ENCODE results near the gene MMD. TPM values are rescaled to one million over a fixed set of nuclear protein-coding genes. Genes with fewer than 3 reads are reported as not detected.

The MMD gene
- total and polyA plus RNA-seq, 2 of the 13 experiments (the other 11 are each of a cell fraction or from before 2014, with no cell fraction given) = 121 to 225 TPM

DNA sequence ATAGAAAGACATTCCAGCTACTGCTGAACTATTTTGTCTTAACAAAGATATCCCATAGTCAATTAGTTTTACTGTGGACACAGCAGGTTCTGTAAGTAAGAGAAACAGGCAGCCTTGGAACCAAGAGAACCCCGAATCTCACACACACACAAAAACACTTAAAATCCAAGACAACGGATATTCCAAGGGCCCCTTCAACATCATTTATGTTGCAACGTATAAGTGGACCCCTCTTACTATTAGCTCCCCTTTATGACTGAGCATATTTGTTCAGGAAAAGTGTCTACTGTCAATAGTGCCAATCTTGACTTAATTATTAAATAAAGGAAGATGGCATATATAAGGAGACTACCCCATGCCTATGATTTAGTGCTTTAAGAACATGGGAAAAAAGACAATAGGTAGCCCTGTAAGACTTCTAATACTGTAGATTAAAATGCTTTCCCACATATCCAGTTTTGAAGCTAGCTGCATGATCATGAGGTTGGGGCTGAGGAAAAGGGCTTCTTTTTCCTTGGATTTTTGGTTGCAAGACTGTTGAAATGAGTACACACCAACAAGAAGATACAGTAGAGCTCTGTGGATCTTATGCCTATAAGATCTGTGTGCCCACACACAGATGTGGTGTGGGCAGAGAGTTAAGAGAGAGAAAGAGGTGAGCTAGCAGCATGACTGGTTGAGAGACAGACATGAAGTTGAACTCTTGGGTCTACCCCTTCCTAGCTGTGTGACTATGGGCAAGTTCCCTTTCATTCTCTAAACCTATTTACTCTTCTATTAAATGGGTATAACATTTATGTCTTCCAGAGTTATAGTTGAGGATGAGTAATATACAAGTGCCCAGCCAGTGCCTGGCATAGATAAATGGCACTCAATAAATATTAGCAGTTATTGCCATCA is 3.0 kb downstream of the MMD start (continued):
- TF ChIP-seq NR2F6 (IDR thresholded peaks at IDR 0.05) (no peak), NR2F6 (CRISPR knock-in tag; IDR thresholded peaks at IDR 0.05) (0 out of 2 replicates have a peak, but pooled peaks have one; percentile 0), GLI4 (CRISPR knock-in tag; IDR thresholded peaks at IDR 0.05; ENCODE audit: borderline replicate concordance) (0 out of 2 replicates have a peak, but pooled peaks have one; percentile 12), ZNF383 (CRISPR knock-in tag; IDR thresholded peaks at IDR 0.05; ENCODE audit: borderline replicate concordance) (no peak), HNF4A (CRISPR knock-in tag; IDR thresholded peaks at IDR 0.05) (no peak), ZFP90 (CRISPR knock-in tag; IDR thresholded peaks at IDR 0.05; ENCODE audit: borderline replicate concordance) (0 out of 2 replicates have a peak, but pooled peaks have one; percentile 31), REL (CRISPR knock-in tag; conservative IDR thresholded peaks at IDR 0.05) (no peak), ZKSCAN1 (IDR thresholded peaks at IDR 0.05; ENCODE audit: low read length) (no peak), RAD21 (CRISPR knock-in tag; IDR thresholded peaks at IDR 0.05) (no peak), MAFK (conservative IDR thresholded peaks at IDR 0.05 in 1 of 2, IDR thresholded peaks at IDR 0.05 in 1 of 2; ENCODE audit: low read length in 2 of 2) (no peak), ELF1 (CRISPR knock-in tag; IDR thresholded peaks at IDR 0.05) (no peak), BORCS8-MEF2B (CRISPR knock-in tag; IDR thresholded peaks at IDR 0.05) (no peak), ZNF777 (CRISPR knock-in tag; IDR thresholded peaks at IDR 0.05) (no peak), NFYC (CRISPR knock-in tag; IDR thresholded peaks at IDR 0.05) (0 out of 2 replicates have a peak, but pooled peaks have one; percentile 7), ZNF484 (CRISPR knock-in tag; IDR thresholded peaks at IDR 0.05; ENCODE audit: borderline replicate concordance, low read depth) (no peak), ZNF335 (CRISPR knock-in tag; IDR thresholded peaks at IDR 0.05) (no peak)
- TF ChIP-seq, protein P1, sequence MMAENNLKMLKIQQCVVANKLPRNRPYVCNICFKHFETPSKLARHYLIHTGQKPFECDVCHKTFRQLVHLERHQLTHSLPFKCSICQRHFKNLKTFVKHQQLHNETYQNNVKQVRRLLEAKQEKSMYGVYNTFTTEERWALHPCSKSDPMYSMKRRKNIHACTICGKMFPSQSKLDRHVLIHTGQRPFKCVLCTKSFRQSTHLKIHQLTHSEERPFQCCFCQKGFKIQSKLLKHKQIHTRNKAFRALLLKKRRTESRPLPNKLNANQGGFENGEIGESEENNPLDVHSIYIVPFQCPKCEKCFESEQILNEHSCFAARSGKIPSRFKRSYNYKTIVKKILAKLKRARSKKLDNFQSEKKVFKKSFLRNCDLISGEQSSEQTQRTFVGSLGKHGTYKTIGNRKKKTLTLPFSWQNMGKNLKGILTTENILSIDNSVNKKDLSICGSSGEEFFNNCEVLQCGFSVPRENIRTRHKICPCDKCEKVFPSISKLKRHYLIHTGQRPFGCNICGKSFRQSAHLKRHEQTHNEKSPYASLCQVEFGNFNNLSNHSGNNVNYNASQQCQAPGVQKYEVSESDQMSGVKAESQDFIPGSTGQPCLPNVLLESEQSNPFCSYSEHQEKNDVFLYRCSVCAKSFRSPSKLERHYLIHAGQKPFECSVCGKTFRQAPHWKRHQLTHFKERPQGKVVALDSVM (CRISPR knock-in tag; IDR thresholded peaks at IDR 0.05) = 0 out of 2 replicates have a peak, but pooled peaks have one; percentile 12
- TF ChIP-seq, protein P2, sequence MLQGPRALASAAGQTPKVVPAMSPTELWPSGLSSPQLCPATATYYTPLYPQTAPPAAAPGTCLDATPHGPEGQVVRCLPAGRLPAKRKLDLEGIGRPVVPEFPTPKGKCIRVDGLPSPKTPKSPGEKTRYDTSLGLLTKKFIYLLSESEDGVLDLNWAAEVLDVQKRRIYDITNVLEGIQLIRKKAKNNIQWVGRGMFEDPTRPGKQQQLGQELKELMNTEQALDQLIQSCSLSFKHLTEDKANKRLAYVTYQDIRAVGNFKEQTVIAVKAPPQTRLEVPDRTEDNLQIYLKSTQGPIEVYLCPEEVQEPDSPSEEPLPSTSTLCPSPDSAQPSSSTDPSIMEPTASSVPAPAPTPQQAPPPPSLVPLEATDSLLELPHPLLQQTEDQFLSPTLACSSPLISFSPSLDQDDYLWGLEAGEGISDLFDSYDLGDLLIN (CRISPR knock-in tag; IDR thresholded peaks at IDR 0.05; ENCODE audit: borderline replicate concordance) = no peak
- TF ChIP-seq, protein P3, sequence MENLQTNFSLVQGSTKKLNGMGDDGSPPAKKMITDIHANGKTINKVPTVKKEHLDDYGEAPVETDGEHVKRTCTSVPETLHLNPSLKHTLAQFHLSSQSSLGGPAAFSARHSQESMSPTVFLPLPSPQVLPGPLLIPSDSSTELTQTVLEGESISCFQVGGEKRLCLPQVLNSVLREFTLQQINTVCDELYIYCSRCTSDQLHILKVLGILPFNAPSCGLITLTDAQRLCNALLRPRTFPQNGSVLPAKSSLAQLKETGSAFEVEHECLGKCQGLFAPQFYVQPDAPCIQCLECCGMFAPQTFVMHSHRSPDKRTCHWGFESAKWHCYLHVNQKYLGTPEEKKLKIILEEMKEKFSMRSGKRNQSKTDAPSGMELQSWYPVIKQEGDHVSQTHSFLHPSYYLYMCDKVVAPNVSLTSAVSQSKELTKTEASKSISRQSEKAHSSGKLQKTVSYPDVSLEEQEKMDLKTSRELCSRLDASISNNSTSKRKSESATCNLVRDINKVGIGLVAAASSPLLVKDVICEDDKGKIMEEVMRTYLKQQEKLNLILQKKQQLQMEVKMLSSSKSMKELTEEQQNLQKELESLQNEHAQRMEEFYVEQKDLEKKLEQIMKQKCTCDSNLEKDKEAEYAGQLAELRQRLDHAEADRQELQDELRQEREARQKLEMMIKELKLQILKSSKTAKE (CRISPR knock-in tag; IDR thresholded peaks at IDR 0.05; ENCODE audit: borderline replicate concordance) = no peak
- TF ChIP-seq, protein P4, sequence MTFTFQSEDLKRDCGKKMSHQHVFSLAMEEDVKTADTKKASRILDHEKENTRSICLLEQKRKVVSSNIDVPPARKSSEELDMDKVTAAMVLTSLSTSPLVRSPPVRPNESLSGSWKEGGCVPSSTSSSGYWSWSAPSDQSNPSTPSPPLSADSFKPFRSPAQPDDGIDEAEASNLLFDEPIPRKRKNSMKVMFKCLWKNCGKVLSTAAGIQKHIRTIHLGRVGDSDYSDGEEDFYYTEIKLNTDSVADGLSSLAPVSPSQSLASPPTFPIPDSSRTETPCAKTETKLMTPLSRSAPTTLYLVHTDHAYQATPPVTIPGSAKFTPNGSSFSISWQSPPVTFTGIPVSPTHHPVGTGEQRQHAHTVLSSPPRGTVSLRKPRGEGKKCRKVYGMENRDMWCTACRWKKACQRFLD (CRISPR knock-in tag; IDR thresholded peaks at IDR 0.05; ENCODE audit: borderline replicate concordance) = no peak
- TF ChIP-seq, protein P5, sequence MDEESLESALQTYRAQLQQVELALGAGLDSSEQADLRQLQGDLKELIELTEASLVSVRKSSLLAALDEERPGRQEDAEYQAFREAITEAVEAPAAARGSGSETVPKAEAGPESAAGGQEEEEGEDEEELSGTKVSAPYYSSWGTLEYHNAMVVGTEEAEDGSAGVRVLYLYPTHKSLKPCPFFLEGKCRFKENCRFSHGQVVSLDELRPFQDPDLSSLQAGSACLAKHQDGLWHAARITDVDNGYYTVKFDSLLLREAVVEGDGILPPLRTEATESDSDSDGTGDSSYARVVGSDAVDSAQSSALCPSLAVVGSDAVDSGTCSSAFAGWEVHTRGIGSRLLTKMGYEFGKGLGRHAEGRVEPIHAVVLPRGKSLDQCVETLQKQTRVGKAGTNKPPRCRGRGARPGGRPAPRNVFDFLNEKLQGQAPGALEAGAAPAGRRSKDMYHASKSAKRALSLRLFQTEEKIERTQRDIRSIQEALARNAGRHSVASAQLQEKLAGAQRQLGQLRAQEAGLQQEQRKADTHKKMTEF (CRISPR knock-in tag; IDR thresholded peaks at IDR 0.05) = peak; percentile 13; the same call in 1 of the 2 replicates
